ENCODE measurements around the gene CARNS1. TPM values are rescaled to one million over a fixed set of nuclear protein-coding genes. Genes with fewer than 3 reads are reported as not detected.

Gene CARNS1
- total RNA-seq, 2 experiments from 2014 or later, result 4.8 to 4.9 TPM

GRCh38 chr11:67438158-67438902, 22.9 kb downstream of the CARNS1 start:
- ChIA-PET CTCF (interaction anchor here (0.8 to 3.0 kb wide), 25 partner anchors 10 to 191 kb away, joined by 3 to 21 read pairs (median 6); partner anchors contain the start of genes PITPNM1, POLD4, PPP1CA and RAD9A), POLR2A (interaction anchor here (1.0 to 8.9 kb wide), 24 partner anchors 8 to 200 kb away, joined by 3 to 109 read pairs (median 9); partner anchors contain the start of genes AIP, CABP4, CDK2AP2 and GPR152)
- Mint-ChIP-seq H3K36me3 (ENCODE audit: low read depth) (peaks cover 67% of the 10 kb centered on the region), H3K9me3 (ENCODE audit: insufficient read depth) (no peaks in the 10 kb centered on the region), H3K27ac (peak overlapping the region; percentile 96), H3K4me3 (peak overlapping the region; percentile 84), H3K4me1 (ENCODE audit: low read depth) (peaks cover 58% of the 10 kb centered on the region), H3K27me3 (ENCODE audit: low read depth) (no peaks in the 10 kb centered on the region)
- DNase-seq (peak; percentile 90), ATAC-seq (peak; percentile 63)

DNA sequence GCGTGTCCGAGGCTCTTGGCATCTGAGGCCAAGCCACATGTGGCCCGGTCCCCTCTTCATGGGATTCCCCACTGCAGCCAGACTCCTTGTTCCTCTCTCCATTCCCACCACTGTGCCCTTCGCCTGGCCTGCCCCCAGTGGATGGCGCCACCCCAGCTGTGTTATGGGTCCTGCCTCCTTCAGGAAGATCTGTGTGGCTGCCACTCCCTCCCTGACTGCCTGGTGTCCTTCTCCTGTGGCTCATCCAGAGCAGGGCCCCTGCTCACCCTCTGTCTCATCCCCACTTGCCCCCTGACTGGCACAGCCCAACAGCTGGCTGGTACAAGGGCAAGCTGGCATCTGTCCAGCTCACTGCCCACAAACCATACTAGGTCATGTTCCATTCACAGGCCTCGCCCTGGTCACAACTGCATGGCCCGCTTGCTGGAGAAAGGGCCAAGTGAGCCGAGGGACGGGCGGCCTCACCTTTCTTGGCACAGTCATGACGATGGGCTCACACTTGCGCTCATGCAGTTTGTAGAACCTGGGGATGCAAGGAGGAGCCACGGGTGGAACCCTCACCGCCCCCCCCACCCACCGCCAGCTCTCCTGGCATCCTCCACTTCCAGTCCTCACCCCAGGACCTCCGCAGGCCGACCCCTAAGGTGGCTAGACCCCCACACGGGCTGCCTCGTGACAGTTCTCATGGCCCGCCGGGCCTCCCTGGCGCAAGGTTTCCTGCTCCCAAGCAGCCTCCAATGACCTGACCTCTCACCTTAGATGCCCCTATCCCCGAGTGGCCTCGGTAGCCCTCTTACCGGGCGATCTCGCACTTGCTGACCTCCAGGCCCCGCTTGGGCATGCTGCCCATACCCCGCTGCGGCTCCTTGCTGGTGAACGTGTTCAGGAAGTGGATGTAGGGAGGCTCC, 24.1 kb downstream of the CARNS1 start:
- POLR2A ChIA-PET, result interaction anchor here (0.6 to 8.9 kb wide), 13 partner anchors 8 to 174 kb away, joined by 3 to 109 read pairs (median 15); partner anchors contain the start of genes AIP, GPR152, PITPNM1 and PPP1CA
- Mint-ChIP-seq H3K27me3 (ENCODE audit: low read depth) (no peaks in the 10 kb centered on the region), H3K4me1 (ENCODE audit: low read depth) (peaks cover 56% of the 10 kb centered on the region), H3K27ac (peak overlapping the region; percentile 96), H3K4me3 (peak overlapping the region; percentile 84), H3K9me3 (ENCODE audit: insufficient read depth) (no peaks in the 10 kb centered on the region), H3K36me3 (ENCODE audit: low read depth) (peaks cover 55% of the 10 kb centered on the region)
- no peak for ATAC-seq
- CTCF ChIA-PET, result interaction anchor here (0.8 to 3.0 kb wide), 10 partner anchors 19 to 94 kb away, joined by 3 to 21 read pairs (median 4); partner anchors contain the start of genes TBC1D10C and TMEM134
- DNase-seq, result peak; percentile 61

- no peak for ATAC-seq
- Mint-ChIP-seq H3K4me1 (ENCODE audit: low read depth) (peaks cover 60% of the 10 kb centered on the region), H3K27me3 (ENCODE audit: low read depth) (no peaks in the 10 kb centered on the region), H3K36me3 (ENCODE audit: low read depth) (peaks cover 48% of the 10 kb centered on the region), H3K27ac (peak overlapping the region; percentile 96), H3K9me3 (ENCODE audit: insufficient read depth) (no peaks in the 10 kb centered on the region), H3K4me3 (peak overlapping the region; percentile 84)
- DNase-seq, result no peak
- ChIA-PET CTCF (interaction anchor here (2.2 kb wide), 1 partner anchor 33 kb away, joined by 7 read pairs; no protein-coding TSS in a partner anchor), POLR2A (interaction anchor here (0.7 to 8.9 kb wide), 7 partner anchors 10 to 44 kb away, joined by 3 to 84 read pairs (median 4); partner anchors contain the start of genes AIP and TBC1D10C)
These were observed 25.0 kb downstream of the CARNS1 start for GRCh38 chr11:67440229-67441097.

GRCh38 chr11:67441098-67441563, 25.7 kb downstream of the CARNS1 start:
- Mint-ChIP-seq H3K36me3 (ENCODE audit: low read depth) (peaks cover 42% of the 10 kb centered on the region), H3K4me3 (peak overlapping the region; percentile 5), H3K27me3 (ENCODE audit: low read depth) (no peaks in the 10 kb centered on the region), H3K4me1 (ENCODE audit: low read depth) (peaks cover 65% of the 10 kb centered on the region), H3K9me3 (ENCODE audit: insufficient read depth) (no peaks in the 10 kb centered on the region), H3K27ac (peak overlapping the region; percentile 96)
- no peak for ATAC-seq
- ChIA-PET CTCF (no interaction called here), POLR2A (interaction anchor here (0.7 to 1.8 kb wide), 6 partner anchors 9 to 44 kb away, joined by 3 to 5 read pairs (median 4); partner anchors contain the start of gene TBC1D10C)
- DNase-seq, result no peak

- H3K9me3 Mint-ChIP-seq (ENCODE audit: insufficient read depth), result no peaks in the 10 kb centered on the region
- H3K36me3 Mint-ChIP-seq (ENCODE audit: low read depth), result peaks cover 36% of the 10 kb centered on the region
- CTCF ChIA-PET, result no interaction called here
- ATAC-seq (no peak), DNase-seq (no peak)
- H3K27me3 Mint-ChIP-seq (ENCODE audit: low read depth), result no peaks in the 10 kb centered on the region
- peak overlapping the region; percentile 68 for H3K27ac Mint-ChIP-seq
- POLR2A ChIA-PET, result interaction anchor here (0.9 to 1.8 kb wide), 3 partner anchors 8 to 33 kb away, joined by 3 to 5 read pairs (median 4); no protein-coding TSS in a partner anchor
- H3K4me3 Mint-ChIP-seq, result peak overlapping the region; percentile 58
- H3K4me1 Mint-ChIP-seq (ENCODE audit: low read depth), result peaks cover 67% of the 10 kb centered on the region
These were observed 26.4 kb downstream of the CARNS1 start for GRCh38 chr11:67441731-67442351.

- Mint-ChIP-seq H3K36me3 (ENCODE audit: low read depth) (peaks cover 28% of the 10 kb centered on the region), H3K27ac (peak overlapping the region; percentile 81), H3K27me3 (ENCODE audit: low read depth) (peaks cover 2% of the 10 kb centered on the region), H3K9me3 (ENCODE audit: insufficient read depth) (no peaks in the 10 kb centered on the region), H3K4me1 (ENCODE audit: low read depth) (peaks cover 67% of the 10 kb centered on the region), H3K4me3 (peak overlapping the region; percentile 58)
- no peak for ATAC-seq
- ChIA-PET POLR2A (no interaction called here), CTCF (no interaction called here)
- no peak for DNase-seq
These were observed 27.3 kb downstream of the CARNS1 start for GRCh38 chr11:67442504-67443404.

DNA sequence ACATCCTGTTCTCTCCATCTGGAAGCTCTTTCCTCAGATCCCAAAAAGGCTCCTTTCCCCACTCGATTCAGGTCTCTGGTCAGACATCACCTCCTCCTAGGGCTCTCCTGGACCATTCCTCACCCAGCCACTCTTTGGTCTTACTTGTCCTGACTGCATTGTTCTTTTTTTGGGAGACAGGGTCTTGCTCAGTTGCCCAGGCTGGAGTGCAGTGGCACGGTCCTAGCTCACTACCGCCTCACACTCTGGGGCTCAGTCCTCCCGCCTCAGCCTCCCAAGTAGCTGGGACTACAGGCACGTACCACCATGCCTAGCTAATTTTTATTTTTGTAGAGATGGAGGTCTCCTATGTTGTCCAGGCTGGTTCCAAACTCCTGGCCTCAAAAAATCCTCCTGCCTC, 30.0 kb downstream of the CARNS1 start:
- POLR2A ChIA-PET, result interaction anchor here (1.0 to 1.9 kb wide), 3 partner anchors 8 to 28 kb away, joined by 3 to 6 read pairs (median 6); partner anchors contain the start of gene PTPRCAP
- CTCF ChIA-PET, result no interaction called here

GRCh38 chr11:67448220-67448609, 32.7 kb downstream of the CARNS1 start:
- ChIA-PET CTCF (interaction anchor here (1.0 kb wide), 1 partner anchor 11 kb away, joined by 3 read pairs; no protein-coding TSS in a partner anchor), POLR2A (interaction anchor here (1.0 kb wide), 2 partner anchors 17 to 40 kb away, joined by 3 read pairs; no protein-coding TSS in a partner anchor)
- DNase-seq, result no peak
- Mint-ChIP-seq H3K27ac (no peak overlapping the region), H3K27me3 (ENCODE audit: low read depth) (peaks cover 2% of the 10 kb centered on the region), H3K36me3 (ENCODE audit: low read depth) (no peaks in the 10 kb centered on the region), H3K4me1 (ENCODE audit: low read depth) (peaks cover 35% of the 10 kb centered on the region), H3K9me3 (ENCODE audit: insufficient read depth) (no peaks in the 10 kb centered on the region), H3K4me3 (no peak overlapping the region)
- no peak for ATAC-seq

More for the DNA sequence above, 30.0 kb downstream of the CARNS1 start:
- Mint-ChIP-seq H3K27ac (peak overlapping the region; percentile 63), H3K9me3 (ENCODE audit: insufficient read depth) (no peaks in the 10 kb centered on the region), H3K4me1 (ENCODE audit: low read depth) (peaks cover 54% of the 10 kb centered on the region), H3K27me3 (ENCODE audit: low read depth) (peaks cover 2% of the 10 kb centered on the region), H3K36me3 (ENCODE audit: low read depth) (peaks cover 6% of the 10 kb centered on the region), H3K4me3 (peak overlapping the region; percentile 40)
- ATAC-seq (no peak), DNase-seq (no peak)

DNA sequence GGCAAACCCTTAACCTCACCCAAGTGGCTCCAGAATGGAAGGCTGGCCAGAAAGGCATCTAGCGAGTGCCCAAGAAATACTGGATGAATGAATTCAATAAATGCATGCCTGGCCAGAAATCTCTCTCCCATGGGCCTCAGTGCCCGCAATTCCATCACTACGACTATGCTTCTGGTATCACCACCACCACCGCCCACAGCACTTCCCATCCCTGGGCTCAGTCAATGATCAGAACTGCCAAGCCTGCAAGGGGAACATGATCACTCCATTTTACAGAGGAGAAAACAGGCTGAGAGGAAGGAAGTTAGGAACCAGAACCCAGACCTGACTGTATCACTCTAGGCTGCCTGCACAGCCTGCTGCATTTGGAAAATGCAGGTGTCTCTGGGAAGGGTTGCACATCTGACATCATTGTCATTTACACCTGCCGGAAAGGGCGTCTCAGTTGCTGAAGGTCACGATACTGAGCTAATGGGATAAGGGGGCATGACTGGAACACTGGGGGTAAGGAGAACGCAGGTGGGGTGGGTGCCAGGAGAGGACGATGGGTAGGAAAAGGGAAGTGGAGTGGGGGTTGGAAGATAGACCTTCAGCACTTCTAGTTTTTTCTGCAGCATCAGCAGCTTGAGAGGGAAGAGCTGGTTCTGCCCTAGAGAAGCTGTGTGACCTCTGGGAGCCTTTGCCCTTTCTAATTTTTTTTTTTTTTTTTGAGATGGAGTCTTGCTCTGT, 33.8 kb downstream of the CARNS1 start:
- no peak for DNase-seq
- ATAC-seq, result no peak
- Mint-ChIP-seq H3K9me3 (ENCODE audit: insufficient read depth) (no peaks in the 10 kb centered on the region), H3K36me3 (ENCODE audit: low read depth) (no peaks in the 10 kb centered on the region), H3K4me3 (no peak overlapping the region), H3K27me3 (ENCODE audit: low read depth) (peaks cover 2% of the 10 kb centered on the region), H3K27ac (no peak overlapping the region), H3K4me1 (ENCODE audit: low read depth) (peaks cover 28% of the 10 kb centered on the region)
- ChIA-PET CTCF (interaction anchor here (1.4 kb wide), 1 partner anchor 98 kb away, joined by 3 read pairs; no protein-coding TSS in a partner anchor), POLR2A (interaction anchor here (0.7 to 4.7 kb wide), 4 partner anchors 8 to 41 kb away, joined by 3 to 34 read pairs (median 4); partner anchors contain the start of gene PTPRCAP)
